ENCODE measurements around the gene ECE1.

Gene ECE1

GRCh38 chr1:21289700-21290545, at the start of gene ECE1:
TSS of gene ECE1 (minus strand) at chr1:21290463. CDS start at chr1:21290414, 49 bp downstream.
- DNase-seq (ENCODE audit: low read depth), result peak; percentile 29

- DNase-seq (ENCODE audit: low read depth), result no peak
Observed at GRCh38 chr1:21339356-21340229, 49.3 kb upstream of the ECE1 start.

- no peak for DNase-seq (ENCODE audit: low read depth)
Observed at GRCh38 chr1:21338573-21339355, 48.5 kb upstream of the ECE1 start.

DNA sequence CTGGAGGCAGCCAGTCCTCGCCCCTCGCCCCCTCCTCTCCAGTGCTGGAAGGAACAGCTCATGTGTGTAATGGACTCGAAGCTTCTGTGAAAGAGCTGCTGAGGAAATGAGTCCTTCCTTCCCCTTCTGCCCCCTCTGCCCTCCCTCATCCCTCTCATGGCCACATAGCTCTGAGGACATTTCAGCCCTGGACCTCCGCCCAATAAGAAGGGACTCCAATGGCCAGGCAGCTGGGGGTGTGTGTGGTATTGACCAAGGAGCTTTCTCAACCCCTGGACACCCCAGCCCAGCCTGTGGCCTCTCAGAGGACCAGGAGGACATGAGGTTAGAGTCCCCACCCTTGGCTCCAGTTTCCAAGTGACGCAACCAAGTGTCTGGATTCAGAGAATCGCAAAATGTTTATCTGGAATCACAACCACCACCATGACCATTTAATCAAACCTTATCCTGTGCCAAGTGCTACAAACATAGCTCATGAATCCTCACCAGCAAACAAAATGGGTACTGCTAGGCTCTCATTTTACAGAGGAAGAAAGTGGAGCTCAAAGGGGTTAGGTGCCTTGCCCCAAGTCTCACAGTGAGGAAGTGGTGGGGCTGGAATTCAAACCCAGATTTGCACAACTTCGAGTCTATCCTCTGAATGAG, 47.8 kb upstream of the ECE1 start:
- no peak for DNase-seq (ENCODE audit: low read depth)

DNA sequence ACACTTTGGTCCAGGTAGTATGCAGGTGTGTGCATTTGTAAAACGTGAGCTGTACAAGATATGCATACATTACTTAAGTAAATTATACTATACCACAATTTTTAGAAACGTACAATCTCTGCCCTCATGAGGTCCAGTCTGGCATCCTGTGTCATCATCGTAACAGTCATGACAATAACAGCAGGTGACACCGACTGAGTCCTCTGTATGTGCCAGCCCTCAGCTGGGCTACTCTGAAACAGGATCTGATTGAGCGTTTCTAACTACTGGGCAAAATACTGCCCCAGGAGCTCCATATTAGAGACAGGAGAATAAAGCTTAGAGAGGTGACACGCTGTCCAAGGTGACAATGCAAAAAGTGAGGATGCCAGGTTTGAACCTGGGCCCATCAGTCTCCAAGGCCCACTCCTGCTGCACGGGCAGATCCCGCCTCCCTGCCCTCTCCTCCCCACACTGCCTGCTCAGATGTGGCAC, 47.2 kb upstream of the ECE1 start:
- DNase-seq (ENCODE audit: low read depth), result no peak

DNA sequence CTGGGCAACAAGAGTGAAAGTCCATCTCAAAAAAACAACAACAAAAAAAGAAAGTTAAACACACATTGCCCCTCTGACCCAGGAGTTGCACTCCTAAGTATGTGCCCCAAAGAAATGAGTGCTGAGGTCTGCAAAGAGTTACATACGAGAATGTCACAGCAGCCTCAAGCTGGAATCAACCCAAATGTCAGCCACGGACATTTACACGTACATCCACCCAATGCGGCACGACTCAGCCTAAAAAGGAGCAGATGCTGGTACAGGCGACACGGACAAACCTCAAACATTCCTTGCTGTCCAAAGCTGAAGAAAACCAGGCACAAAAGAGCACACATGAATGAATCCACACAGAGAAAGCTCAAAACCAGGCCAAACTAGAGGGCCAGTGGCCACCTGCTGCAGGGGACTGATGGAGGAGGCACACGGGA, 46.8 kb upstream of the ECE1 start:
- DNase-seq (ENCODE audit: low read depth), result no peak

- DNase-seq (ENCODE audit: low read depth), result no peak
Observed at GRCh38 chr1:21335750-21336224, 45.5 kb upstream of the ECE1 start.

DNA sequence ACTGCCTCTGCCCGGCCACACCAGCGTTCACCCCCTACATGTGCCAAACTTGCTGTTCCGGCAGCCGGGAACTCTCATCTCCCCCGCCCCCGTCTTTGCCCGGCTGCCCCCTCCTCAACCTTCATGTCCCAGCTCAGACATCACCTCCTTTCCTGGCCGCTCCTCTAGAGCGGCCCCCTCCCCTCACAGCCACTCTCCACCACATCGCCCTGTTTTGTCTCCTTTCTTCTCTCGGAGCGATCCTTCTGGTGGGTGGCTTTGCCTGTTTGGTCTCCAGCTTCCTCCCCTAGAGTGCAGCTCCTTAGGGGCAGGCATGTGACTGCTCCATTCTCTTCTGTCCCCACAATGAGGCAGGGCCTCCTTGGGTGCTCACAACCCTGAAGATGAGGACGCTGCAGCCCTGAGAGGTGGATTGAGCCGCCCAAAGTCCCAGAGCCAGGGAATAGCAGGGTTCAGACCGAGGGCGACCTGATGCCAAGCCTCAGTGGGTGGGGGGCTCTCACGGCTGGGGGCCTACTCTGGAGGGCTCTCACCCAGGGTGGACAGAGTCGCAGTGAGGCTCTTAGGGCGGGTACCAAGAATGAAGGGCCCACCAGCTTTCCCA, 44.9 kb upstream of the ECE1 start:
- DNase-seq (ENCODE audit: low read depth), result no peak

GRCh38 chr1:21334214-21335087, 44.2 kb upstream of the ECE1 start:
- peak; percentile 64 for DNase-seq (ENCODE audit: low read depth)

GRCh38 chr1:21333824-21334213, 43.6 kb upstream of the ECE1 start:
- no peak for DNase-seq (ENCODE audit: low read depth)

GRCh38 chr1:21332554-21333311, 42.5 kb upstream of the ECE1 start:
- DNase-seq (ENCODE audit: low read depth), result no peak

DNA sequence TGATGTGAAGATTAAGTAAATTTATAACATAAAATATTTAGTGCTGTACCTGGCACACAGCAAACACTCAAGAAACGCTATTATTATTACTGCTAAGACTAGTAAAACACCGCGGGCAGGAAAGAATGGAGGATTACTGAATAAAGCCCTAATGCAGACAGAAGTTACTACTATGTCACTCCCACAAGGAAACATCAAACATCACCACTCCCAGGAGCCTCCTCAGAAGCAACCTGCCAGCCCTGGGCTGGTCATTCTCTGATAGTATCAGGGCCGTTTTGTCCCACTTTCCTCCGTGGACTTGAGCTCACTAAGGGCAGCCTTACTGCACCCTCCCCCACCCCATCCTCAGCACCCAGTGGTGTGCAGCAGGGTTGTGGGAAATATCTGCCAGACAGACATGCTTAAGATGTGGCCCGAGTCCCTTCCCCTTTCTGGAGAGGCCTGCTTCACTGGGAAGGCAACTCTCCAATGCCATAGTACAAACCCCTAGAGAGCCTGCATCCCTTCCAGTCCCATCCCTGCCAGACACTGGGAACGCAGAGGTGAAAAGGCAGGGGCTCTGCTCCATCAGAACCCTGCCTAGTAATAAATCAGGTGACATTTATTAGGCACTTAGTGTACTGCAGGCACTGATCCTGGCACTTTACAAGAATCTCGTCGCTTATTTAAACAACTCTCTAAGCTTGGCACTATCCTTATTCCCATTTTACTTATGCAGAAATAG, 41.7 kb upstream of the ECE1 start:
- DNase-seq (ENCODE audit: low read depth), result no peak

- DNase-seq (ENCODE audit: low read depth), result no peak
Observed at GRCh38 chr1:21330544-21330943, 40.3 kb upstream of the ECE1 start.

- DNase-seq (ENCODE audit: low read depth), result no peak
Observed at GRCh38 chr1:21329209-21329844, 39.1 kb upstream of the ECE1 start.

DNA sequence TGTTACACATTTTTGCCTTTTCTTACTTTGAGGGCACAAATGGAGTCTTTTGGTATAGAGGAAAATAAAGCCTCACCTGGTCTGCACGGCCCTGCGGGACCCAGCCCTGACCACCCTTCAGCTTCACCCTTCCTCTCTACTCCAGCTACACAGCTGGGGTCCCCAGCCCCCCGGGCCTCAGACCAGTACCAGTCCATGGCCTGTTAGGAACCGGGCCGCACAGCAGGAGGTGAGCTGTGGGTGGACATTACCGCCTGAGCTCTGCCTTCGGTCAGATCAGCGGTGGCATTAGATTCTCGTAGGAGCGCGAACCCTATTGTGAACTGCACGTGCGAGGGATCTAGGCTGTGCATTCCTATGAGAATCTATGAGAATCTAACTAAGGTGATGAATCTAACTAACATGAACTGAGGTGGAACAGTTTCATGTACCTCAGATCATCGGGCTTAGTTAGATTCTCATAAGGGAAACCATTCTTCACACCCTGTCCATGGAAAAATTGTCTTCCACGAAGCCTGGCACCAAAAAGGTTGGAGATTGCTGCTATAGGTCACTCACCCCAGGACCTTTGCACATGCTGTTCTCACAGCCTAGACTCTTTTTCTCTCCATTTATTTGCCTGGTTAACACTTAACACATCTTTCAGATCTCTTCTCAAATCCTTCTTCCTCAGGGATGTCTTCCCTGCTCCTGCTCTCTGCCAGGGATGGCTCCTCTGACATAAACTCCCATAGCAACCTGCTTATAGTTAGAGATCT, 37.5 kb upstream of the ECE1 start:
- no peak for DNase-seq (ENCODE audit: low read depth)

DNA sequence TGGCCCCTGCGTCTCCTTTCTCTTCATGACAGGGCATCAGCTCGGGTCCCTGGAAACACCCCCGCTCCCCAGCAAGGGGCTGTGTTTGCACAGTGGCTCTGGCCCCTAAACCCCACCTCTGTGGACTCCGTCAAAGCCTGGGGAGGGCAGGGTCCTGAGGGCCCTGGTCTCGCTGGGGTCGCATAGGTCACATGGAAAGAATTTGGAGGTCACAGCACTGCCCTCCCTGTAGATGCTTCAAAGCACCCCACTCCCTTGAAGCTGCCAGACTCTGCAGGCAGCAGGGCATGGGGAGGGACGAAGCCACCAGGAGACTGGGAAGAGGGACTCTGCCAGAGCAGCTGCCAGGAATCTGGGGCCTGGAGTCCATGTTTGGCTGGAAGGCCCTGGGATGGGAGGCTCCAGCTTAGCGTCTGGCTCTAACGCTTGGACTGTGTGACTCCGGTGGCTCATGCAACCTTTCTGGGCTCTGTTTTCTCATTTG, 36.6 kb upstream of the ECE1 start:
- DNase-seq (ENCODE audit: low read depth), result no peak

DNA sequence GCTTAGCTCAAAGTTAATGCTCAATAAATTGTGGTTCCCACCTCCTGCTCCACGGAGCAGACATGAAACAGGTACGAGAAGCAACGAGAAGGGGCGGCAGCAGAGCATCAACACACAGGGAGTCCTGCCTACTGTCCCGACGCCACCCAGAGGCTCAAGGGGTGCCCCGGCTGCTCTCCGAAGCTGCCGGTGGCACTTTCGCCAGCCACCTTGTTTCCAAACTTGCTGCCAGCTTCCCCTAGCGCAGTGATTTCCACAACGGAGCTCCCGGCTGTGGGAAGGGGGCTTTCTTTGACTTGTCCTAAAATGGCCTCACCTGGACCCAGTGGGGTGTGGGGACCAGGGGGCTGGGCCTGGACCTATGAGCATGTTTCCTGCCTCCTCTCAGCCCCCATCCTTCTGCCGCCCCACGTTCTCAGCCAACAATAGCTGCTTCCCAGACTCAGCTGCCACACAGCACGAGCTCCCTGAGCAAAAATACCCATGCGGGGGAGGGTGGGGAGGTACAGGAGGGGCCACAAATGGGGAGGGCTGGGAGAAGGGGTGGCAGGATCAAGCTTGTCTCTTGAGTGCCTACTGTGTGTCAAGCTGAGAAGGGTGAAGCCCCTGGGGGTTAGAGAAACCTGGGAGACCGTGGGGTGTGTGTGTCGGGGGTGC, 35.6 kb upstream of the ECE1 start:
- no peak for DNase-seq (ENCODE audit: low read depth)
